NK-92 (cell line): Measurements from ENCODE around the gene FAM131C.
"Not testable (repeated sequence)": the region's sequence is repeated elsewhere in the genome, so short reads cannot be mapped to it uniquely, and the experiment has no call there.

Source experiments
- DNase-seq: peaks from one replicate; lab custom pipeline; 2025; ENCODE audit not compliant: unreplicated experiment; lab: John Stamatoyannopoulos, UW

FAM131C gene

DNA sequence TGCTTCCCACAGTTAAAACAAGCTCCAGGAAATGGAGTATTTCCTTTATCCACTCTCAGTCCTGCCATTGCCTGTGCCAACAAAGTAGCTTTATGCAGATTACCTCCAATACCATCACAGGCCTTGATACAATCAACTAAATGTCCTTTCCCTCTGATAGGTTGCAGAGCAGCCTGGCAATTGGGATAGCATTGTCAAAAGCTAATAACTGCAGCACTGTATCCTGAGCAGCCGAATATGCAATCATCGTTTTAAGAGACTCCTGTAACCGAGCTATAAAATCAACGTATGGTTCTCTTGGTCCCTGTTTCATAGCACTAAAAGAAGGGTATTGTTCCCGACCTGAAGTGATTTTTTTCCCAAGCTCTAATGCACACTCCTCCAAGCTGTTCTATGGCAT lies 33.6 kb upstream of the FAM131C start:
- DNase-seq = not testable (repeated sequence)

DNA sequence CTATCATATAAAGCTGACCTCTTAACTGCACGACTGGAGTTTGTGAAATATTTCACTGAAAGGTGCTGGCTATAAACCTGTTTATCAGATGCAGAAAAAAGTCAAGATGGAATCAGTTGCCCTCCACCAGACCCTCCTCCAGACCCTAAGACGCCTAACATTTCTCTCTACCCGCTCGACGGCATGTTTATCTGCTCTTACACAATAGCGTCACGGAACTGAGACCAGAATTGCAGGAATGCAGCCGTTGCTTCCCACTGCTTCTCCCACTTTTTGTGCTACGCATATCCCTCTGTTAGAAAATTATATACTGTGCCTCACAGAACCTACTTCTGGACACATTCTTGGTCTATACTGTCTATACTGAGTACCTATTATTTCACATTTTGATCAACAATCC lies 28.2 kb upstream of the FAM131C start:
- no peak for DNase-seq

DNA sequence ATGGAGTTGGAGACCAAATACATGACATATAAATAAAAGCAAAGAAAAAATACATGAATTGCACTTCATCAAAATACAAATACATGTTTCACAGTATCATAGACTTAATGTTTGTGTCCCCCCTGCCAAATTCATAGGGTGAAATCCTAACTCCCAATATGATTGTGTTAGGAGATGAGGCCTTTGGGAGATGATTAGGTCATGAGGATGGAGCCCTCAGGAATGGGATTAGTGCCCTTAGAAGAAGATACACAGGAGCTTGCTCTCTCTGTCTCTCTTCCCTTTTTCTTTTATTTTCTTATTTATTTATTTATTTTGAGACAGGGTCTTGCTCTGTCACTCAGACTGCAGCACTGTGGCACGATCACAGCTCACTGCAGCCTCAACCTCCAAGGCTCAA lies 26.0 kb upstream of the FAM131C start:
- DNase-seq = no peak

DNA sequence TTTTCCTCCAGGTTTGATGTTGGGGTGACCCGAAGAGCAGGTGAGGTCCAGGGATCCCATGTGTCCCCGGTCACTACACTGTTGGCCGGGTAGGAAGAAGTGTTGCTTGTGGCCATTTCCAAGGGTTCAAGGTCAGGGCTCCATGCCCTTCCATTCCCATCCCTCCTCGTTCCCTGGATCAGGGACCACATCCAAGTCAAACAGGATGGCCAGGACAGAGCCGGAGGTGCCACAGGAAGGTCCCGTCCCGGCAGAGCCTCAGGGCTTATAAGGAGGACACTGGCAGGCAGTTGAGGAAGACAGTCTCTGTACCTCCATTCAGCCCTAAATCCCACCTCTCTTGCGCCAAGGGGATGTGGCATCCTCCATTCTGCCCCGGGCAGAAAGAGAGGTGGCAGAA lies 22.0 kb upstream of the FAM131C start:
- no peak for DNase-seq

DNA sequence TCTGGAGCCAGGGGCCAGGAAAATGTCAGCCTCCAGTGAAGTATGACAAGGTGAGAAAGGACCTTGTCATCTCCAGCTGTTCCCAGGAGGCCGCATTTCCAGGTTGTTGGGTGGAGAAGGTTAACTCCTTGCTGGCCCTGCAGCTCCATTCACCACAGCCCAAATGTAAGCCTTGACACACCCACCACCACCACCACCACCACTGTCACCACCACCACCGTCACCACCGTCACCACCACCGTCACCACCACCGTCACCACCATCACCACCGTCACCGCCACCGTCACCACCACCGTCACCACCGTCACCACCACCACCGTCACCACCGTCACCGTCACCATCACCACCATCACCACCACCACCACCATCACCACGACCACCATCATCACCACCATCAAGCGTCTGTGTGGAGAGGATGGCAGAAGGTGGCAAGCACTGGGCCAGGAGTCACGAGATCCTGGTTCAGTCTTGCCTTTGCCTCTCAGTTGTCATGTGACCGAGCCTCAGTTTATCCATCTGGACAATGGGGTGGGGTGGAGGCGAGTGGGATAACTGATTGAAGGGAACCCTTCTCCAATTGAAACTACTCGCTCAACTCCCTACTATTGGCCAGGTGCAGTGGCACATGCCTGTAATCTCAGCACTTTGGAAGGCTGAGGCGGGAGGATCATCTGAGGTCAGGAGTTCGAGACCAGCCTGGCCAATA lies 21.2 kb upstream of the FAM131C start:
- no peak for DNase-seq

DNA sequence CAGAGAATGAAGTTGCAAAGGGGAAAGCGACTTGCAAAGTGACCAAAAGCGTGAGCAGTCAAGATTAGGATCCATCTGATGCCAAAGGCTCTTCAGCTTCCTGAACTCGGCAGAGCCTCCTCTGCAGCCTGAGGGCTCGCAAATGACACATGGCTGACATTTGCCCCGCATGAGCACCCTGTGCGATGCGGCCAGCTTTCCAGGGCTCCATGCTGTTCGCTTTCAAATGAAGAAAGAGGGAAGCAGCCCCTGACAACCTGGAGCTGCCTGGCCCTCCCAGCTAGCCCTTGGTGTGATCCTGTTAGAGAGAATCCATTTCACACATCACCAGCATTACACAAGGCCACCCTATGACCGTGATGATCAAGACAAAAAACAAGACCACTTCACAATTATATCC lies 20.2 kb upstream of the FAM131C start:
- DNase-seq = no peak

DNA sequence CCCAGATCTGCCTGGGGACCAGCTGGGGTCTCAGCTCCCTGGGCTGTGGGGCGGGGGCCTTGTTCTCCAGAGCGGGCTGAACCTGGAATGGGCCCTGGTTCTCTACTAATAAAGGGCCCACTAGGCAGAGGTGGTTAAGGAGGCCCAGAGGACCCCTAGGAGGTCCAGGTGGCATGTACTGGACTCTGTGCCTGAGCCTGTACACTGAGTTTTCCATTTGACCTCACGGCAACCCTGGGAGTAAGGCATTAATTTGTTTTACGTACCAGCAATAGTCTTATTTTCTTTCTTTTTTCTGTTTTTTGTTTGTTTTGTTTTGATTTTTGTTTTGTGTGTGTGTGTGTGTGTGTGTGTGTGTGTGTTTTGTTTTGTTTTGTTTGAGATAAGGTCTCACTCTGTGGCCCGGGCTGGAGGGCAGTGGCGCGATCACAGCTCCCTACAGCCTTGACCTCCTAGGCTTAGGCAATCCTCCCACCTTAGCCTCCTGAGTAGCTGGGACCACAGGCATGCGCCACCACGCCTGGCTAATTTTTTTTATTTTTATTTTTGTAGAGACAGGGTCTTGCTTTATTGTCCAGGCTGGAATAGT lies 19.6 kb upstream of the FAM131C start:
- no peak for DNase-seq

DNA sequence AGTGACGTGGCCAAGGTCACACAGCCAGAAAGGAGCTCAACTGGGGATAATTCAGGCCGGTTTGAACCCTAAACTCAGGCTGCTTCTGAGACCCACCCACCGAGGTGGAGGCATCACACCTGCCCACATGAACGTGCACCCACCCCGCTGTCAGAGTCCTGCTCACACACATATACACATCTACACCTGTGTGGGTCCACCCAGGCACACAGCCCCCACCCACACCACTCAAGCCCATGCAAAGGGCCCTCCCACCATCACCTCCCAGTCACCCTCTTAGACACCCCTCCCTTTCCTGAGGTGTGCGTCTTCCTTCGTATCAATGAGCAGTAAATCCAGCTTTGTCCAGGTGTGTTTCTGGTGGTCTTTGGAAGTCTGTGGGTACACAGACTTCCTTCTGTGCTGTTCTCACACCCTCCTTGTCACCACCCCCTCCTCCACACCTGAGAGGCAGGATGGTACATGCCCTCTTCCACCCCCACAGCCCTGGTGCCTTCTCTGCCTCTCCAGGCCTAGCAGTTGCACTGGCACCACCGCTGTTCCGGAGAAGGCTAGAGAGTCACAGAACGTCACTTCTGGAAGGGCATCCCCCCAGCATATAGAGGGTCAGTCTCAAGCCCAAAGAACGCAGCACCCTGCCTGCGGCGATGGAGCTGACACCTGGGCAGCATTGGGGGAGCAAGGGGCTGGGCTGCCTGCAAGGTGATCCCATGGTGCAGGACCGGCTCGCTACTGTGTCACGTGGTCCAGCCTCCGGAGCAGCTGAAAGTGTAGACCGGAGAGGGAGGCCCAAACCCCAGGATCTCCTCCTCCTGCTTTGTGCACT lies 18.9 kb upstream of the FAM131C start:
- DNase-seq = no peak

DNA sequence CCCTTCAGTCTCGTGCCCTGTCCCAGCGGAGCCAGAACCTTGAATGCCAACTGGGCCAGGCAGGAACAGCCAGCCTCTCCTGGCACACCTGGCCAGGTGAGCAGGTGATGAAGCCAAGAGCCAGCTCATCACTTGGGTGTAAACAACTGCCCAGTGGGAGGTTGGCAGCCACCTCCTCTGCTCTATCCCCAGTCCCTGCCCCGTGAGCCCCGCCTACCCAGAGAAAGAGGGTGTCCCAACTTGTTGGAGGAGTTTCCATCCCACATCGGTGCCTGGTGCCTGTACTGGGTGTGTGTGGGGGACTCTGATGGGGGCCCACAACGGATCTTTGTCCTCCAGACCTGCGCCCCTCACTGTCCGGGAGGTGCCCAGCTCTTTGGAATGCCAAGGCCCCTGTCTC lies 17.8 kb upstream of the FAM131C start:
- DNase-seq = no peak

DNA sequence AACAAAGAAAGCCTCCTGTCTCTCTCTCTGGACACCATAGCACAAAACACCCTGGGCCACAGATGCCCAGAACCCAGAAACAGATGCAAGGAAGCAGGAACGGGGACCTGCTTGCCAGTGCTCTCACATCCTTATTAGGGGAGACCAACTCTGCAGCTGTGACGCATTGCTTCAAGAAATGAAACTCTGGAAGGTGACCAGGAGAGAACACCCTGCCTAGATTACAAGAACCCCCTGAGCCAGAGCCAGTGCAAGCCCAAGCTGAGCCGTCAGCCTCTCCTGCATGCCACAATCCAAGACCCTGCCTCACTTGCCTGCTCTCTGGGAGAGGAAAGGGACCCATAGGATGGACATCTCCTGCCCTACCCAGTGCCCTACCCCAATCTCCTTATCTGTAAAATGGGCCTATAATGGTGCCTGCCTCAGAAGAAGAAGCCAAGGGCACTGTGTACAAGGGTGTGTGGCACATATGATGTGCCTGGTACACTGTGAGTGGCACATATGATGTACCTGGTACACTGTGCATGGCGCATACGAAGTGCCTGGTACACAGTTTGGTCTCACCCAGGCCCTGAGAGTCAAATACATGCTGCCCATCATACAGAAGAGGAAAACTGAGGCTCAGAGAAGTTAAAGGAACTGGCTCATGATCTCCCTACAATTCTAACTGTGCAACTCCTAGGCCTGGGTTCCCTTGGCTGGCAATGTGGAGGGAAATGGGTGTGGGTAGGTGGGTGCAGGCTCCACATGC lies 16.8 kb upstream of the FAM131C start:
- no peak for DNase-seq

DNA sequence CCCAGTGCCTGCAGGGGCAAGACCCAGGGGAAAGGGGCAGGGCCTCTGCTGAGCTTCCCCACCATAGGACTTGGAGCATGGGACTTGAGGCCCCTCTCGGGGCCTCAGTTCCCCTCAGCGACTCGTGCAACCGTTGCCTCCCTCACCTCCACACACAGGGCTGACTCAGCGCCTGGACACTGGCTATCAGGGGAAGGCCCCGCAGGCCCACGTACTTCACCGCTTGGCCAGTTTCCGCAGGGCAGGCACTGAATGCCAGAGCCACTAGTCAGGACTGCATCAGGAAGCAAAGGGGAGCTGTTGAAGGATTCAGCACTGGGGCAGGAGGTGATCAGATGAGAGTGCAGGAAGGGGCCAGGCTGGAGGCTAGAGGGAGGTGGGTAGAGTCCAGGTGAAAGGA lies 15.5 kb upstream of the FAM131C start:
- no peak for DNase-seq

DNA sequence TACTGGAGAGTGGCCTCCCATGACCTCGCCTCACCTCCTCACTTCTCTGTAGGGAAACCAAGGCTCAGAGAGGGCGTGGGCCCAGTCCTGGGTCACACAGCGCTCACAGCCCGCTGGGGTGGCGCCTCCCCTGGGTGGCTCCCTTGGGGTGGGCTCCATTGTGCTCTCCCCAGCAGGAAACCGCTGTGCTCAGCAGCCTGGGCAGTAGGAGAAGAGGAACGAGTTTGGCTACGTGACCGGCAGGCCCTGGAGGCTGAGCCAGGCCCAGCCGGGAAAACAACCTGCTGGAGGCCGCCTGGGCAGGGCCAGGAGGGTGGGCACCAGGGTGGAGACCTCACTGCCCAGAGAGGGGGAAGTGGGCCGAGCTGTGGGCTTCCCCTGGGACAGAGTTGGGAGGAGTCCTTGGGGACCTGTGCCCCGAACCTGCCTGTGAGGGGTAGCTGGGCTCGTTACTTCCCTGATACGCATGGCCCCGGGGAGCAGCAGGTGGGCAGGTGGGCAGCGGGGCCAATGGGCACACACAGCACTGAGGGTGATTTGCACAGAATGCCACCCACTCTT lies 15.0 kb upstream of the FAM131C start:
- no peak for DNase-seq

DNA sequence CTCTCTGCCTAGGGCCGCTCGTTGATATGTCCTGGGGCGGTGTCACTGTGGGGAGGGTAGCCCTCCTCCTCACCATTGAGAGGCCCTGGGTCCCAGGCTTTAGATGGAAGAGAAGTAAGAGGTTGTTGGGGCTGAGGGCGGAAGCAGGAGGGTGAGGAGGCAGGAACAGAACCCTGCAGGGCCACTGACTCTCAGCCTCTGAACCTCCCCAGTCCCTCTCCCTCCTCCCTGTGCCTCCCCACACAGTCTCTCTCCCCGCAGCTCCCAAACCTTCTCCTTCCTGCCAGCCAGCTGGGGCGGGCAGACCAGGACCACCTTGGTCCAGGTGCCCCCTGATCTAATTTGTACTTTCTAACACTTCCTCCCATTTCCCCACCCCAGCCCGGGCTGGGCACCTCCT lies 14.3 kb upstream of the FAM131C start:
- DNase-seq = no peak

DNA sequence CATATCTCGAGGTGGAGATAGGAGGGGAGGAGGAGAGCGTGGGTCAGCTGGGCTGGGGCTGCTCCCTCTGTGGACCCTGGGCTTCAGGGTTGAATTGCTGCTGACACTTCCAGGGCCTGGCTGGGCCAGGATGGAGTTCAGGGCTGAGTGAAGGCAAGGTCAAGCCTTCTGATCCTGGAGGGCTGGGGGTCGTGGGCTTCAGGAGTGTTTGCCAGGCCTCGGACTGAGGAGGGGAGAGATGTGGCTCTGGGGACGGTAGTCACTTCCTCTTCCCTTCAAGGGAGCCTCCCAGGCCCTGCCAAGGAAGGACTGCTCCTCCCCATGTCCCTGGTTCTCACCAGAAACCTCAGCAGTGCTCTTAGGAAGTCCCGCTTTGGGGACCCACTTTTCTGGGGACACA lies 12.1 kb upstream of the FAM131C start:
- no peak for DNase-seq

DNA sequence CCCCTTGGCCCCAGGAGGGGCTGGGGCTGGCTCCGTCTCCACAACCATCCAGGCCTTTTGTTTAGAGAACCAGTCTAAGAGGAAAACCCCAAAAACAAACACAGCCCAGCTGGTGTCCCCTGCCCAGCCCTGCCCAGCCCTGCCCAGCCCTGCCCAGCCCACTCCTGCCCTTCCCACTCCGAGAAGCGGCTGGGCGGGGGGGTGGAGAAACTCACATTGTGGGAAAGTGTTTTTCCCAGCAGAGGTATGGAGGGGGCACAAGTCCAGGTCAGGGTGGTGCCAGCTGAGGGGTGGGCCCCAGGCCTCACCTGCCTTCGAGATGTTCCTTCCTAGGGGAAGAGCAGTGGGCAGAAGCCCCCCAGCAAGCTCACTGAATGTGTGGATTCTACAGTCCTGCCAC lies 10.0 kb upstream of the FAM131C start:
- no peak for DNase-seq

DNA sequence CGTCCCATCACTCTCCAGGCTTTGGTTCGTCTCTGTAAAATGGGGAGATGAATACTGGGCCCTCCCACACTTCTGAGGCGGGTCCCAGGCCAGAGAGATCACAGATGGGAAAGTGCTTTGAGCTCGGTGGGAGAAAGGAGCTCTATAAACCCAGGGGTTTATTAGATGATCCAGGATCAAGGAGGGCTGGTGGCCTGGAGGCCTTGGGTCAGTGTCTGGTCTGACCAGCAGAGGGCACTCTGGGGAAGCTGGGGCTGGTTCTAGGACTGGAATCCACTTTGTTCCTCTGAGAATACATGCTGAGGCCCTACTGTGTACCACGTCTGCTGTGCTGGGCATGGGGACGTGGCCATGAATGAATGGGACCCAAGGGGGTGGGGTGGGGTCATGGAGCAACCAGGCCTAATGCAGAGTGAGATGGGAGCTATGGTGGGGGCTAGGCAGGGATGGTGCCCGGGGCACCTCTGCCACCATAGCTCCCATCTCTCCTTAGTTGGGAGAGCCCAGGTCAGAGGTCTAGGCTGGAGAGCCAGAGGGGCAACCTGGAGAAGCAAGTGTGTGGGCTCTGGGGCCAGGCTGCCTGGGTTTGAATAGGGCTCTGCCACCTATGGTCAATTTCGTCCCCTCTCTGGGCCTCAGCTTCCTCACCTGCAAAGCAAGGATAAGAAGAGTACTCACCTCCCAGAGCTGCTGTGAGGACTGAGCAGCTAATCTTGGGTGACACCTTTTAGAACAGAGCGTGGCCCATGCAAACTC lies 9.0 kb upstream of the FAM131C start:
- DNase-seq = no peak

DNA sequence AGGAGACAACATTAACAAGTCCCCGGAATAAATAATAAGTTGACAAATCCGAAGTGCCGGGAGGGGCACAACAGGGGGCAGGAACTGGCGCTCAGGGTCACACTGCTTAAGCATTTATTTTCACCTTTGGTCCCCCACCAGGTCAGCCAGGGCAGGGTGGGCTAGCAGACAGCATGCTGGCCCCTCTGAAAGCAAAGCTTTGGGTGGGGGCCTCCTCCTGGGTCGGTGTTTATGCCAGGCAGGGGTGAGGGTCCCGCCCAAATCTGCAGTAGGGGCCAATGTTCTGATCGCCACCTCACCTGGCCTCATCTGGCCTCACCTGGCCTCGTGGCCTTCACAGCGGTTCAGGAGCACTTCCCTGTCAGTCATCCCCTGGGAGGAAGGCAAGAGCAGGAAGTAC lies 8.2 kb upstream of the FAM131C start:
- no peak for DNase-seq

DNA sequence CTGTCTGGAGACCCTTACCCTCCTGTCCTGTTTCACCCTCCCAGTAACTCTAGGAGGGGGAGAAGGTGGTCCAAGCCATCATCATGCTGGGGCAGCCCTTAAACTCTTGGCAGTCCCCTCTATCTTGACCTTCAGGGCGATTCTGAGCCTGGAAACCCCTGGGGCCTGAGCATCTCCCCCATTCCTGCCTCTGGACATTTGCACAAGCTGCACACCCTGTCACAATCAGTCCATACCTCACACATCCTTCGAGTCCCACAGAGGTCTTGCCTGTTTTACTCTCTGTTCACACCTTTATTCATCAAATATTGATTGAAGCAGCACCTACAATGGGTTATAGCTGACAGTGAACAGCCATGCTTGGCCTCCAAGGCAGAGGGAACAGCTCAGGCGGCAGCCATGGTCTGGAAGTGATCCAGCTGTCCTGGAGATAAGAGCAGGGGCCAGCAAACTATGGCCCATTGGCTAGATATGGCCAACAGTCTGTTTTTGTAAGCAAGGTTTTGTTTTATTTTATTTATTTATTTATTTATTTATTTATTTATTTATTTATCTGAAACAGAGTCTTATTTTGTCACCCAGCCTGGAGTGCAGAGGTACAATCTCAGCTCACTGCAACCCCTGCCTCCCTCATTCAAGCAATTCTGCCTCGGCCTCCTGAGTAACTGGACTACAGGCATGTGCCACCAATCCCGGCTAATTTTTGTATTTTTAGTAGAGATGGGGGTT lies 7.1 kb upstream of the FAM131C start:
- no peak for DNase-seq

DNA sequence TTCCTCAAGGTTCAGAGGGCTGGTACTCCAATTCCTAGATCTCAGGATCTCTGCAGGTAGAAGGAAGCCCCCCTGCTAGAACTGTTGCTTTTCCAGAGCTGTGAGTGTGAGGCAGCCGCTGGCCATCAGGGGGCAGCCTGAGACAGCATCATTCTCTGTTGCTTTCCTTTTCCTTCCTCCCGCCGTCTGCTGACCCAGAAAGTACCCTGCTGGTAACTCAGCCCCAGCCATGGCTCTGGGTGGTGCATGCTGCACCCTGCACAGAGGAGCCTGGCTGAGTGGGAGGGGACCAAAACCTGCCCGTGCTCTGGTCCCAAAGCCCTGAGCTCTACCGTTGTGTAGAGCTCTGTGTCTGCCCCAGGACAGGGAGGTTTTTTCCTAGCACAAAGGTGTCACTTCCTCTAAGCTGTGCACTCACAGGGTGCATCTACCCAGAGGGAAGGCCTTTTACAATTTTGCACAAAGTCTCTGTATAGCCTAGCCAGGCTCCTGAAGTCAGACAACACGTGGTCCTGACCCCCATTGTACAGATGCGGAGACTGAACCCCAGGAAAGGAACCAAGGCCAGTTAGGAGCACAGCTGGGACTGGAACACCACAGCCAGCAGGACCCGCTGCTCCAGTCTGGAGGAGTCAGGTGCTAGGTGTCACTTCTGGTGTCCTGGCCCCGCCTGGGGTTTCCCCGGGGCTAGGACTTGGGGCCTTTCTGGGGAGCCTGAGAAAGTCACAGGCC lies 5.6 kb upstream of the FAM131C start:
- DNase-seq = no peak
